ENCODE results near the gene SNX5. TPM values are rescaled to one million over a fixed set of nuclear protein-coding genes. Genes with fewer than 3 reads are reported as not detected.

SNX5 gene
- total and polyA plus RNA-seq, 4 donors, result 51.2 to 70.9 (median 59.3) TPM

DNA sequence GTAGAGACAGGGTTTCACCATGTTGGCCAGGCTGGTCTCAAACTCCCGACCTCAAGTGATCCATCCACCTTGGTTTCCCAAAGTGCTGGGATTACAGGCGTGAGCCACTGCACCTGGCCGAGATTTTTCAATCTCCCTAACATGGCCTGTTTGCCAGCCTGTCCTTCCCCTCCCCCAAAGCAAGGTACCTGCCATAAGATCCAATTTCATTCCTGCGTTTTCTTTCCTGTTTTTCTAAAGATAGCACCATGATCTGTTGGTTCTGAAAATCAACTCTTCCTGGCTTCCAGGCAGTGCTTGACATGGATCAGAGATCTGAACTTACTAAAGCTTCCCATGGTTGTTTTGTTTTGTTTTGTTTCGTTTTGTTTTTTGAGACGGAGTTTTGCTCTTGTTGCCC lies 7.7 kb upstream of the SNX5 start:
- 90 to 91% methylated on average over 6 of the region's 6 CpGs for WGBS, 2 donors
- intact Hi-C loops (cut with DNase I), result no loop called here
- no peak for ATAC-seq (ENCODE audit: low FRiP score)

DNA sequence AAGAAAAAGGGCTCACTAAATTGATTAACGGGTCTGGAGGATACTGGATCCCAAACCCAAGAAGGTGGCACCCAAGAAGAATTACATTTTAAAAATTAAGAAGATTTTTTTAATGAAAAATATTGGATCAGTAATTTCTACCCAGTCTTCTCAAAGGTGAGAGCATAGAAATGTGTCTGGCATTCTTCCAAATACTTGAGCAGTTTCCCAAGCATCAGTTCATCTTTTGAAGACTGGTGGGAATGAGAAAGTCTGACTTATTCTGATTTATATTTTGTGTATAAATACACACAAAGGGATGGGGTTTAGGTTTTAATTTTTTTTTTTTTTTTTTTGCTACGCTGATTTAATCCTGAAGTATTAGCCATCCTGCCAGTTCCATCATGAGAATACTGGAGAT lies 3.5 kb upstream of the SNX5 start:
- no peak for DNase-seq
- no peak for ATAC-seq (ENCODE audit: low FRiP score)
- intact Hi-C loops (cut with DNase I), result no loop called here
- no peaks in the 10 kb centered on the region for H3K4me1 ChIP-seq (ENCODE audit: control insufficient read depth in 1 of 2, insufficient read depth in 2 of 2, low read length in 2 of 2)
- H3K27ac ChIP-seq (ENCODE audit: low read depth in 1 of 2, low read length in 2 of 2), result peak overlapping the region in 1 of 2 donors; percentile 30
- 22 to 23% methylated on average over 2 of the region's 2 CpGs for WGBS, 2 donors
- no peaks in the 10 kb centered on the region for H3K27me3 ChIP-seq (ENCODE audit: control insufficient read depth in 1 of 2, insufficient read depth in 2 of 2, low read length in 1 of 2)
- no peaks in the 10 kb centered on the region for H3K9me3 ChIP-seq (ENCODE audit: control insufficient read depth, low read length)
- H3K36me3 ChIP-seq (ENCODE audit: control insufficient read depth in 1 of 2, insufficient read depth in 2 of 2, low read length in 1 of 2), result no peaks in the 10 kb centered on the region
- no peak overlapping the region for H3K4me3 ChIP-seq (ENCODE audit: low read length in 2 of 2)

More for the DNA sequence above, 7.7 kb upstream of the SNX5 start:
- Histone ChIP-seq H3K4me3 (ENCODE audit: low read length in 2 of 2) (no peak overlapping the region), H3K4me1 (ENCODE audit: control insufficient read depth in 1 of 2, insufficient read depth in 2 of 2, low read length in 2 of 2) (no peaks in the 10 kb centered on the region), H3K27ac (ENCODE audit: low read depth in 1 of 2, low read length in 2 of 2) (no peak overlapping the region), H3K36me3 (ENCODE audit: control insufficient read depth in 1 of 2, insufficient read depth in 2 of 2, low read length in 1 of 2) (peaks cover 0 to 3% of the 10 kb centered on the region in 2 donors), H3K9me3 (ENCODE audit: control insufficient read depth, low read length) (no peaks in the 10 kb centered on the region), H3K27me3 (ENCODE audit: control insufficient read depth in 1 of 2, insufficient read depth in 2 of 2, low read length in 1 of 2) (no peaks in the 10 kb centered on the region)
- DNase-seq, result no peak

DNA sequence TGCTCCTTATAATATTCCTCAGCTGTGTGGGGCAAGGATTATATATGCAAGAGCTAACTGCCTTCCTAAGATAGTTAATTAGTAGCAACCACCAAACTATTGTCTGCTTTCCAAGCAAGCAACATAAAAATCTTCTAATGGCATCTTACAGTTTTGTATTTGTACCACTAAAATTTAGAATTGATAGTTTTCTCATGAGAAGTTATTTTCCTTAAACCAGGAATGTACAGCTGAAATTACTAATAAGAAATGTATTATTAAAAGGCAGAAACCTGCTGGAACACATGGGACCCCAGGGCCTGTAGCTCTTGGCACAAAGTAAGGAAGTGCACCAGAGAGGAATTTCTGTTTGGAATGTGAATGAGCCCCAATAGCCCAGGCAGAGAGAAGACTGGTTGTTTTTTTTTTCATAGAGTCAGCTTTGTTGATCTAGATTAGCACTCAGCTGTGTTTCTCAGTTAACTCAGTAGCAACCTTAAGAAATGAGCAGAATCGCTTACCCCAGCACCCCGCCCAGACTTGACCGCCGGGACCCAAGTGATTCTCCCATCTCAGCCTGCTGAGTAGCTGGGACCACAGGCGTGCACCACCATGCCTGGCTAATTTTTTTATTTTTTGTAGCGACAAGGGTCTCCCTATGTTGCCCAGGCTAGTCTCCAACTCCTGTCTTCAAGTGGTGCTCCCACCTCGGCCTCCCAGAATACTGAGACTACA lies 2.9 kb upstream of the SNX5 start:
- Histone ChIP-seq H3K27me3 (ENCODE audit: control insufficient read depth in 1 of 2, insufficient read depth in 2 of 2, low read length in 1 of 2) (no peaks in the 10 kb centered on the region), H3K4me3 (ENCODE audit: low read length in 2 of 2) (no peak overlapping the region), H3K4me1 (ENCODE audit: control insufficient read depth in 1 of 2, insufficient read depth in 2 of 2, low read length in 2 of 2) (no peaks in the 10 kb centered on the region), H3K9me3 (ENCODE audit: control insufficient read depth, low read length) (no peaks in the 10 kb centered on the region), H3K36me3 (ENCODE audit: control insufficient read depth in 1 of 2, insufficient read depth in 2 of 2, low read length in 1 of 2) (no peaks in the 10 kb centered on the region), H3K27ac (ENCODE audit: low read depth in 1 of 2, low read length in 2 of 2) (peak overlapping the region; percentile 11 to 64)
- DNase-seq, result no peak
- WGBS, 2 donors, result 6 to 9% methylated on average over 7 of the region's 7 CpGs
- intact Hi-C loops (cut with DNase I), result no loop called here
- no peak for ATAC-seq (ENCODE audit: low FRiP score)

DNA sequence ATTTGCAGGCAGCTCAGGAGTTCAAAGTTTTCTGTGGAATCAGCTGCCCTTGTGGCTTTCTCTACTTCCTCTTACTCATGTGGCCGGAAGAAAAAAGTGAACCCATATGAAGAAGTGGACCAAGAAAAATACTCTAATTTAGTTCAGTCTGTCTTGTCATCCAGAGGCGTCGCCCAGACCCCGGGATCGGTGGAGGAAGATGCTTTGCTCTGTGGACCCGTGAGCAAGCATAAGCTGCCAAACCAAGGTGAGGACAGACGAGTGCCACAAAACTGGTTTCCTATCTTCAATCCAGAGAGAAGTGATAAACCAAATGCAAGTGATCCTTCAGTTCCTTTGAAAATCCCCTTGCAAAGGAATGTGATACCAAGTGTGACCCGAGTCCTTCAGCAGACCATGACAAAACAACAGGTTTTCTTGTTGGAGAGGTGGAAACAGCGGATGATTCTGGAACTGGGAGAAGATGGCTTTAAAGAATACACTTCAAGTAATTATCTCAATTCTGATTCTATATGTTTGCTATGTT lies 1.4 kb upstream of the SNX5 start:
- DNase-seq, result peak in 1 of 2 donors; percentile 81
- Histone ChIP-seq H3K27ac (ENCODE audit: low read depth in 1 of 2, low read length in 2 of 2) (peak overlapping the region; percentile 12 to 65), H3K9me3 (ENCODE audit: control insufficient read depth, low read length) (no peaks in the 10 kb centered on the region), H3K4me1 (ENCODE audit: control insufficient read depth in 1 of 2, insufficient read depth in 2 of 2, low read length in 2 of 2) (no peaks in the 10 kb centered on the region), H3K27me3 (ENCODE audit: control insufficient read depth in 1 of 2, insufficient read depth in 2 of 2, low read length in 1 of 2) (no peaks in the 10 kb centered on the region), H3K36me3 (ENCODE audit: control insufficient read depth in 1 of 2, insufficient read depth in 2 of 2, low read length in 1 of 2) (no peaks in the 10 kb centered on the region), H3K4me3 (ENCODE audit: low read length in 2 of 2) (peak overlapping the region; percentile 64 to 86)
- 4 to 6% methylated on average over 9 of the region's 9 CpGs for WGBS, 2 donors
- intact Hi-C loops (cut with DNase I), result loop anchor here in 1 of 2 donors (5.0 kb wide), 1 partner anchor 288 kb away; the partner anchor contains the start of gene RRBP1
- ATAC-seq (ENCODE audit: low FRiP score), result no peak

DNA sequence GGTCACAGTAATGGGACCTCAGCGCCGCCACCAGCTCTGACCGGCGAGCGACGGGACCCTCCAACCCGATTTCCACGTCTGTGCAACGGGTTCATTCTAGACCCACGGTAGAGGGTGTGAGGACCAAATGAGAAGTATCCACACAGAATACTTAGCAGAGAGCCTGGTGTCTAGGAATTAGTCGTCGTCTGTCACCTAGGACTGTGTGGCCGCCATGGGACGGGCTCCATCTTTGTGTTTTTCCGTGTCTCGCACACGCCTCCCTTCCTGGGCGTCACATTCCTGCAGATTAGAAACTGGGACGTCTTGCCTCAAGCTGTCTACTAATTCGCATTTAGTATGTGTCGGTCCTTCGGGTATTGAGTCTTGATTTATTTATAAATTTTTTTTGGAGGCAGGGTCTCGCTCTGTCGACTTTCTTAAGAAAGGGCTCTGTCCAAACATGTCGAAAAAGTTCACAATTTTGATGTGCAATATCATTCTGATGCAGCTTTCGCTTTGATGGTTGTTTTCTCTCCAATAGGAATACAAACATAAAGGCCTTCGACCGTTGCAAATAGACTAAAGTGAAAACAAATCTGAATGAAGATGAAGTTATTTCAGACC lies 787 bp upstream of the SNX5 start:
- intact Hi-C loops (cut with DNase I), result loop anchor here in 1 of 2 donors (5.0 kb wide), 1 partner anchor 287 kb away; the partner anchor contains the start of gene RRBP1
- 0% methylated on average over 28 of the region's 28 CpGs for WGBS, 2 donors
- no peaks in the 10 kb centered on the region for H3K27me3 ChIP-seq (ENCODE audit: control insufficient read depth in 1 of 2, insufficient read depth in 2 of 2, low read length in 1 of 2)

DNA sequence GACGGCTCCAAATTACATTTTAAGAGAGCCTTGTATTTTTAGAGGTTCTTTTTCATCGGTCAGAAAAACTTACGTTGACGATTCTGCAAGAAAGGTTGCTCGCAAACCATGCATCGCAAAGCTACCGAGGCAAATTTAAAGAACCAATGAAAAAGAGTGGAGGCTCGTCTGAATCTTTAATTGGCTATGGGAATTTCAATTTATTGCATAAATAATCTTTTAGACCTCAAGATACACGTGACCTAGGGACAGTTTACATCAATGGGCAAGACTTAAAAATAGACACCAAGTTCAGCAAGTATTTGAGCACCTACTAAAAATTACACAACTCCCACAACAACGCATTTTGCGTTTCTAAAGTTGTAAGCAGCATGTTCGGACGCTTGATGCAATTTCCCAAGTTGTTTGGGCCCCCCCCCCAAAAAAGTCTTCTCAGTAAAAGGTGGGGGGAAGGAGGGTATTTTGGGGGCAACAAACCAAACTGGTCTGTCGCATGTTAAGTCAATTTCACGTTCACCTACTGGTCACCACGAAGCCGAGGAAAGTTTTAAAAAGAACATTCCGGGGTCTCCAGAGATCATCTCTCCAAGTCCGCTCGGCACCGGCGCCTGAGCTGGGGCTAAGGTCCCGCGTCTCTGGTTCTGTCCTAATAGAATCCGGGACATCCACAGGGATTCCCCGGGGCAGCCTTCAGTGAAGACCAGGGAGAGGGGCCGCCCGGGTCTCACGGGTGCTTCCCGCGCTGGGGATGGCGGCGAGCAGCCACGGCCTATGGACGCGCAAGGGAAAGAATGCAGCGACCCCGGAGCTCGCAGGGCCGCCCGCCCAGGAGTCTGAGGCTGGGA lies 851 bp downstream of the SNX5 start:
- DNase-seq (no peak), ATAC-seq (ENCODE audit: low FRiP score) (peak; percentile 13)
- intact Hi-C loops (cut with DNase I), result loop anchor here in 1 of 2 donors (5.0 kb wide), 1 partner anchor 285 kb away; the partner anchor contains the start of gene RRBP1
- H3K4me1 ChIP-seq (ENCODE audit: control insufficient read depth in 1 of 2, insufficient read depth in 2 of 2, low read length in 2 of 2), result no peaks in the 10 kb centered on the region
- H3K27ac ChIP-seq (ENCODE audit: low read depth in 1 of 2, low read length in 2 of 2), result peak overlapping the region in 1 of 2 donors; percentile 87
- no peaks in the 10 kb centered on the region for H3K27me3 ChIP-seq (ENCODE audit: control insufficient read depth in 1 of 2, insufficient read depth in 2 of 2, low read length in 1 of 2)
- H3K36me3 ChIP-seq (ENCODE audit: control insufficient read depth in 1 of 2, insufficient read depth in 2 of 2, low read length in 1 of 2), result no peaks in the 10 kb centered on the region
- peak overlapping the region; percentile 42 to 93 for H3K4me3 ChIP-seq (ENCODE audit: low read length in 2 of 2)
- WGBS, 2 donors, result 0% methylated on average over 41 of the region's 41 CpGs
- H3K9me3 ChIP-seq (ENCODE audit: control insufficient read depth, low read length), result no peaks in the 10 kb centered on the region

More for the DNA sequence above, 787 bp upstream of the SNX5 start:
- H3K36me3 ChIP-seq (ENCODE audit: control insufficient read depth in 1 of 2, insufficient read depth in 2 of 2, low read length in 1 of 2), result no peaks in the 10 kb centered on the region
- DNase-seq (peak in 1 of 2 donors; percentile 53), ATAC-seq (ENCODE audit: low FRiP score) (peak; percentile 36)
- H3K27ac ChIP-seq (ENCODE audit: low read depth in 1 of 2, low read length in 2 of 2), result peak overlapping the region; percentile 12 to 65
- H3K4me3 ChIP-seq (ENCODE audit: low read length in 2 of 2), result peak overlapping the region; percentile 64 to 86
- no peaks in the 10 kb centered on the region for H3K4me1 ChIP-seq (ENCODE audit: control insufficient read depth in 1 of 2, insufficient read depth in 2 of 2, low read length in 2 of 2)
- no peaks in the 10 kb centered on the region for H3K9me3 ChIP-seq (ENCODE audit: control insufficient read depth, low read length)

DNA sequence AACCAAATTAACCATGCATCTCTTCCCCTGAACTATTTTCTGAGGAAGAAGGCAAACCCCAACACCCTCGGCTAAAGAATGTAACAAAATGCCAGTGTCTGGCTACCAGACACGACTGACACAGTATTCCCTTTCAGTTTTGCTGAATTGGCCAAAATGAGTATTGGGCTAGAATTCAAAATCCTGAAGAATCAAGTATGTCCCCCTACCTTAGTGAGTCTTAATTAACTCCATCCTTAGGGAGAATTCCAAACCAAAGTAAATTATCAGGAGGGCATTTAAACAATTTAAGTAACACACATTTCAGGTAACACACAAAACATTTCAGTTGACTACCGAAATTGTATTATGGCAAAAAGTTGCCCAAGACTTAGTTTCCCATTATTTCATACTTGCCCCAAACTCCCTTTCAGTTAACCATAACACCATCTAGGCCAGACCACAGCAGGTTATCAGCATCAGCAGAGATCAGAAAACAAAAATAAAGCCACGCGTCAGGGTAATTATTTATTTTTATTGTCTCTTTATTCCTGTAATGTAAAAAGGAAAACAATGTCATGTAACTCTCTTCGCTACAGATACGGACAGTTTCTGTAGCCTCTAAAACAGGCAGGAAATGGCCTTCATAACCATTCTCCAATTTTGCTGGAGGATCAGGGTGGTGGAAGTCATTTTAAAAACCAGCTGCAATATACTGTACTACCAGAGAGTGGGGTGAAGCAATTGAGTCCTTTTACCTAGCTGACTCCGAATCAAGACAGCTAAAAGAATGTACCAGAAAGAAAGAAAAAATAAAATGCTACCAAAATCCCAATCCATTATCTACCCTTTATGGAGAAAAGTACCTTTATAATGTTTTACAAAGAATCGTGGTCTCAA lies 1.9 kb downstream of the SNX5 start:
- Histone ChIP-seq H3K27me3 (ENCODE audit: control insufficient read depth in 1 of 2, insufficient read depth in 2 of 2, low read length in 1 of 2) (no peaks in the 10 kb centered on the region), H3K4me3 (ENCODE audit: low read length in 2 of 2) (peak overlapping the region in 1 of 2 donors; percentile 93), H3K9me3 (ENCODE audit: control insufficient read depth, low read length) (no peaks in the 10 kb centered on the region), H3K27ac (ENCODE audit: low read depth in 1 of 2, low read length in 2 of 2) (no peak overlapping the region), H3K4me1 (ENCODE audit: control insufficient read depth in 1 of 2, insufficient read depth in 2 of 2, low read length in 2 of 2) (no peaks in the 10 kb centered on the region), H3K36me3 (ENCODE audit: control insufficient read depth in 1 of 2, insufficient read depth in 2 of 2, low read length in 1 of 2) (no peaks in the 10 kb centered on the region)
- ATAC-seq (ENCODE audit: low FRiP score), result no peak
- intact Hi-C loops (cut with DNase I), result loop anchor here in 1 of 2 donors (5.0 kb wide), 1 partner anchor 284 kb away; the partner anchor contains the start of gene RRBP1
- 8 to 12% methylated on average over 9 of the region's 9 CpGs for WGBS, 2 donors
- DNase-seq, result no peak

All from aorta (tissue), 5 donors.